G401.6 (cell line): ENCODE data around the gene MYO15A.

Source experiments
- FAIRE-seq: peaks from 2 replicates; lab custom pipeline; 2012; peaks lifted over from hg19 to GRCh38; lab: Jason Lieb, UNC

Gene MYO15A, protein sequence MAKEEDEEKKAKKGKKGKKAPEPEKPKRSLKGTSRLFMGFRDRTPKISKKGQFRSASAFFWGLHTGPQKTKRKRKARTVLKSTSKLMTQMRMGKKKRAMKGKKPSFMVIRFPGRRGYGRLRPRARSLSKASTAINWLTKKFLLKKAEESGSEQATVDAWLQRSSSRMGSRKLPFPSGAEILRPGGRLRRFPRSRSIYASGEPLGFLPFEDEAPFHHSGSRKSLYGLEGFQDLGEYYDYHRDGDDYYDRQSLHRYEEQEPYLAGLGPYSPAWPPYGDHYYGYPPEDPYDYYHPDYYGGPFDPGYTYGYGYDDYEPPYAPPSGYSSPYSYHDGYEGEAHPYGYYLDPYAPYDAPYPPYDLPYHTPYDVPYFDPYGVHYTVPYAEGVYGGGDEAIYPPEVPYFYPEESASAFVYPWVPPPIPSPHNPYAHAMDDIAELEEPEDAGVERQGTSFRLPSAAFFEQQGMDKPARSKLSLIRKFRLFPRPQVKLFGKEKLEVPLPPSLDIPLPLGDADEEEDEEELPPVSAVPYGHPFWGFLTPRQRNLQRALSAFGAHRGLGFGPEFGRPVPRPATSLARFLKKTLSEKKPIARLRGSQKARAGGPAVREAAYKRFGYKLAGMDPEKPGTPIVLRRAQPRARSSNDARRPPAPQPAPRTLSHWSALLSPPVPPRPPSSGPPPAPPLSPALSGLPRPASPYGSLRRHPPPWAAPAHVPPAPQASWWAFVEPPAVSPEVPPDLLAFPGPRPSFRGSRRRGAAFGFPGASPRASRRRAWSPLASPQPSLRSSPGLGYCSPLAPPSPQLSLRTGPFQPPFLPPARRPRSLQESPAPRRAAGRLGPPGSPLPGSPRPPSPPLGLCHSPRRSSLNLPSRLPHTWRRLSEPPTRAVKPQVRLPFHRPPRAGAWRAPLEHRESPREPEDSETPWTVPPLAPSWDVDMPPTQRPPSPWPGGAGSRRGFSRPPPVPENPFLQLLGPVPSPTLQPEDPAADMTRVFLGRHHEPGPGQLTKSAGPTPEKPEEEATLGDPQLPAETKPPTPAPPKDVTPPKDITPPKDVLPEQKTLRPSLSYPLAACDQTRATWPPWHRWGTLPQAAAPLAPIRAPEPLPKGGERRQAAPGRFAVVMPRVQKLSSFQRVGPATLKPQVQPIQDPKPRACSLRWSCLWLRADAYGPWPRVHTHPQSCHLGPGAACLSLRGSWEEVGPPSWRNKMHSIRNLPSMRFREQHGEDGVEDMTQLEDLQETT (N-terminal part only)

DNA sequence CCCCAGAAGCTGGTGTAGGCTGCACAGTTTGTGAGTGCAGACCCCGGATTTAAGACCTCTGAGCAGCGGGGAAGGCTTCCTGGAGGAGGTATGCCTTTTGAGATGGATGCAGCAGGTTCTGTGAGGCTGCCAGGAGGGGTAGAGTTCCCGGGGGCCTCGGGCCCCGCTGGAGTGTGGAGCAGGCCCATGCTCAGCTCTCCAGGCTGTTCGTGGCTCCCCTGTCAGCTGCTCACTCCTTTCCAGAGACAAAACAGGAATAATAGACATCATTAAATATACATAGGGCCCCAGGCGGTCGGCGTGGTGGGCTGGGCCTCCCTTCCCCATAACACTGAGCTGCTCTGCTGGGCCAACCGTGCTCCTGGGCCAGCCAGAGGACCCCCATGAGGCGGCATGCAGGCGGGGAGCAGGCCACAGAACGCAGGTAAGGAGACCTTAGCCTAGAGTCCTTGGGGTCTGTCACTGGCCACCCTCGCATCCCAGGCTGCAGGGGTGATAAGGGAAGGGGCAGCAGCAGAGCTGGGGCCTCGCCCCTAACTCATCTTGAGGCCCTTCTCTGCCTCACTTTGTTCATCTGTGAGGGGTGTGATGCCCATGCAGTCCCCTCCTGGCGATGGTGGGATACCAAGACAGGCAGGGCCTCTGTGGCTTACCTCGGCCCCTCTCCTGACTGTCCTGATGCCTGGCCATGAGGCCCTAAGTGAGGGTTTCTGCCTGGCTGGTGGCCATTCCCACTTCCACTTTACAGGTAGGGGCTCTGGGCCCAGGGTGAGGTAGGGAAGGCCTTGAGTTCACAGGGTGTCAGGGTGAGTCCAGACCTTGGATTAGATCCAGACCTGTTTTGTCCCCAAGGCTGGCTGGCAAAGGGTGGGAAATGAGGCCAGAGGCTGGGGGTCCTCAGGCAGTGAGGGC lies at the start of gene MYO15A:
TSS of gene MYO15A (plus strand) at position 356 of the 912 bp plus-strand sequence. CDS start 10,045 bp downstream, outside the sequence.
- FAIRE-seq = no peak

DNA sequence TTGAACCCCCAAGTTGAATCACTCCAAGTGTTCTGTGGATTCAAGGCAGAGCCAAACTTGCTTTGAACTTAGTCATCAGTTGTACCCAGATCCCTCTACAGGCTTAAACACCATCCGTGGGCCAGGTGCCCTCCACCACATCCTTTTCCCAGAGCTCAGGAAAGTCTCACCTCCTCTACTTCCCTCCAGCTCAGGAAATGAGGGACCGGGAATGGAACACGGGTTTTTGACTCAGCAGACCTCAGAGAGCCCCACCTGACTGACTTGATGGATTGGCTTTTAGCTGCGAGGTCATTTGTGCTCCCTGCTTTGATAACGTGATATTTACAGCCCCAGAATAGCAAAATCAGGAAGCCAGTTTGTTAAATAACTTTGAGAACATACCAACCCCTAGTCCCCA lies 49.3 kb upstream of the MYO15A start:
- FAIRE-seq = no peak

DNA sequence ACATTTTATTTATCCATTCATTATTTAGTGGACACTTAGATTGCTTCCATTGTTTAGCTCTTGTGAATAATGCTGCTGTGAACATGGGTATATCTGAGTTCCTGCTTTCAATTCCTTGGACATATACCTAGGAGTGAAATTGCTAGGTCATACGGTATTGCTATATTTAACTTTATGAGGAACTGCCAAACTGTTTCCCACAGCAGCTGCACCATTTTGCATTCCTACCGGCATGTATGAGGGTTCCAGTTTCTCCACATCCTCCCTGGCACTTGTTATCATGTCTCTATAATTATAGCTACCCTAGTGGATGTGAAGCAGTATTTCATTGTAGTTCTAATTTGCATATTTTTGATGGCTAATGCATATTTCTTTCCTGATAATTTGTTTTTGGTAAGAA lies 44.5 kb upstream of the MYO15A start:
- FAIRE-seq = no peak

DNA sequence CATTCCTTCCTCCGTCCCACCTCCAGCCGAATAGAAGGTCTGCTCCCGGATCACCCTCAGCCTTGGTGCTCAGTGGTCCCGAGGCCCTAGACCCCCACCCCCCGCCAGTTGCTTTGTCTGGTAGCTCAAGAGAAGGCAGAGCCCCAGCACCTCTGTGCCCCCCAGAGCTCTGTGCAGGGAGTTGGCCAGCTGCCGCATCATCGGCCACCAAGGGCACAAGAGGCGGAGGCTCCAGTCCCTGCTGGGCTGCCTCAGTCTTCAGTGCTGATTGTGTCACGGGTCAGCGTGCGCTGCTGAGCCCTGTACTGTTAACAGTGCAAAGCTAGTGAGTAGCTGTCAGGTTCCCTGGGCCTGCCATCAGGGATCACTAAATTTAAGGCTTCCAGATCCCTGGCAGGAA lies 43.0 kb upstream of the MYO15A start:
- no peak for FAIRE-seq

DNA sequence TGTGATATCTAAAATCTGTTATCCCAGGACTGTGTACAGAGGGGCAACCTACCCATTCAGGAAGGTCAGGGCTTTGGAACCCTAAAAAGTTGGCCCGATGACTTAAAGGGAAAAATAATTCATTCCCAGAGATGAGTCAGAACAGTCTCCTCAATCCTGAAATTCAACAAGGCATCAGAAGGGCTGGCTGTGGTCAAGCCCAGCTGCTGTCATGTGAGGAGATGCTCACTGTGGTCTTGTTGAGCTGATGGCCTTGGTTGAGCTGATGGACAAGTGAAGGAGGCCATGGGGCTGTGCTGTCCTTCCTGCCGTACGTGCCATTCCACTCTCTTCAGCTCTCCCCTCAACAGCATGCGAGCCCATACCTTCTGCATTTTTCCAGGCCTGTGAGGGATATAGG lies 41.7 kb upstream of the MYO15A start:
- FAIRE-seq = no peak

DNA sequence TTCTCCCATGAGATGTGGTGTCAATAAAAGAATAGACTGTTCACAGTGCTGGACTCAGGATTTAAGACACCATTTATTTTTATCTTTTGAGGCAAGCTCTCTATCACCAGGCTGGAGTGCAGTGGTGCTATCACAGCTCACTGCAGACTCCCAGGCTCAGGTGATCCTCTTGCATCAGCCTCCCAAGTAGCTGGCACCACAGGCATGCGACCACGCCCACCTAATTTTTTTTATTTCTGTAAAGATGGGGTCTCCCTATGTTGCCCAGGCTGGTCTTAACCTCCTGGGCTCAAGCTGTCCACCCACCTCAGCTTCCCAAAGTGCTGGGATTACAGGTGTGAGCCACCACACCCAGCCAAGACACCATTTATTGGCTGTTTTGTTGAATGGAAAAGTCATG lies 39.5 kb upstream of the MYO15A start:
- FAIRE-seq = no peak

DNA sequence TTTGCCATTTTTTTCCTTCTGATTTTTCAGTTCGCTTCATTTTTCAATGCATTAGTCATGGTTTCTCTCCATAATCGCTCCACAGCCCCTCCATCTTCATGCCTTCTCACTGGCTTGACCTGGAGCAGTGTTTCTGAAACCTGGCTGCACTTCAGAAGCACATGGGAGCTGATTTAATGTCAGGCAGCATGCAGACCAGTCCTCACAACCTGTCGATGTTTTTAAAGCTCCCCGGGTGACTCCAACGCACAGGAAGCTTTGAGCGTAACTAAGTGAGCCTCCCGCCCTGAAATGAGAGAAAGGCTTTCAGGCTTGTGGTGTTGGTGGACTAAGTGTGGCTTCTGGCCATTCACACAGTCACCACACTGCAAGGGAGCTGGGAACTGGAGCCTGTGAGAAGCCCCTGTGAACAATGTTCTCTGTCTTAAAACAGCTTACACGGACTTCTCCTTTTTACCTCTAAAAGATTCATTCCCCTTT lies 37.7 kb upstream of the MYO15A start:
- FAIRE-seq = no peak

DNA sequence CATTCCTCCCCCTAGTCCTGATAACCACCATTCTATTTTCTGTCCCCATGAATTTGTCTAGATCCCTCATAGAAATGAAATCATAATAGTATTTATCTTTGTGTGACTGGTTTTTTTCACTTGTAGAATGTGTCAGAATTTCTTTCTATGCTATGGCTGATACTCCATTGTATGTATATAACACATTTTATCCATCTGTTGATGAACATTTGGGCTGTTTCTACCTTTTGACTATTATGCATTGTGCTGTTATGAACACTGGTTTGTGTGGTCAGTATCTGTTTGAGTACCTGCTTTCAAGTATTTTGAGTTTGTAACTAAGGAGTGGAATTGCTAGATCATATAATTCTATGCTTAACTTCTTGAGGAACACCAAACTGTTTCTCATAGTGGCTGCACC lies 36.8 kb upstream of the MYO15A start:
- no peak for FAIRE-seq

DNA sequence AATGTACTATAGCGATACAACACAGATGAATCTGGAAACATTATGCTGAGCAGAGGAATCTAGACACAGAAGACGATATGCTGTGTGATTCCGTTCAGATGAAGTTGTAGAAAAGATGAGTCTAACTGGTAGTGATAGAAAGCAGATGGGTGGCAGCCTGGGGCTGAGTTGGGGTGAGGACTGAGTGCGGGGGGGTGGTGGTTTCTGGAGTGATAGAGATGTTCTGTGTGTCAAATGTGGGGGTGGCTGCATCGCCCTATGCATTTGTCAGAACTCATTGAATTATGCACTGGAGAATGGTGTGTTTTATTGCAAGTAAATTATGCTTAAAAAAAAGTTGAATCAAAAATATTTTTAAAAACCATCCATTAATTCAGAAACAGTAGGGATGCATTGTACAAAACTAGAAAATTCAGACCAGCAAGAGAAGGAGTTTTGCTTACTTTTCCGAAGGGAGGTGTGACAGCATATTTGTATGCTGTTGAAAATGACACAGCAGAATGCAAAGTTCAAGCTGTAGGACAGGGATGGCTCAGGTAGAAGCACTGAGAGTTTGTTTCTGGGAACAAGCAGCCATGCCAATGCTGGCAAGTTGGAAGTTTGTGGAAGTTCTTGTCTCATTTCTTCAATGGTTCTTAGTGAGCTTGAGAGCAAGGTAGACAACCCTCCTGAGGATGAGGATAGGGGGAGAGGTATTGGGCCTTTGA lies 33.8 kb upstream of the MYO15A start:
- no peak for FAIRE-seq

DNA sequence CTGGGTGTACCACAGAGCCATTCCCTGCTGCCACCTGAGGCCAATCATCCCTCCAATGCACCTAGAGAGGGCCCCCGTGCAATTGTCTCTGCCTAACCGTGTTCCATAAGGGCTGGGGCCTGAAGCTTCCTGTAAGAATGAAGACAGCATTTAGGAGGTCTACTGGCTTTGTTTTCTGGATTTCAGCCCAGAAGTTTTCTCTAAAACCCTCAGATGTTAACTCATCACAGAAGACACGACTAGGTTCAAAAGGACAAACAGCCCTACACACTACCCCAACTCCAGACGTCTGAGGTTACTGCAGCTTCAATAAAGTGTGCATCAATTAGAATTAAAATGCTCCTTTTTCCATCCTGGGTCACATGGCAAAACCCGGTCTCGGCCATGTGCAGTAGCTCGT lies 31.6 kb upstream of the MYO15A start:
- FAIRE-seq = no peak

DNA sequence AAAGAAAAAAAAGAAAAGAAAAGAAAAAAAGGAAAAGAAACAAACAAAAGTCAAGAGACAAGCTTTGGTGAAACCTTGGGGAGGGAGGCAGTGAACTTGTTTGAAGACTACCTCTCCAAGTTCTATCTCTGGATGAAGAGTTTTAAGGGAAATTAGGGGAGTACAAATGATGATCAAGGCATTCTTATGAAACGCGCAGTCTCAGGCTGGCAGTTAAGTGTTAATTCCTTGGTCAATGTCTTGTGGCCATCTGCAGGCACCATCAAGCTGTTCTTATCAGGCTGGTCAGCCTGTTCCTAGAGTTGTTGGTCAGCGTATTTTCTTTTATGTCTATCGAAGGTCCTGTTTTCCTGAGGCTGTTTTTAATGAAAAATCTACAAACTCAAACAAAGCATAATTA lies 29.0 kb upstream of the MYO15A start:
- no peak for FAIRE-seq

DNA sequence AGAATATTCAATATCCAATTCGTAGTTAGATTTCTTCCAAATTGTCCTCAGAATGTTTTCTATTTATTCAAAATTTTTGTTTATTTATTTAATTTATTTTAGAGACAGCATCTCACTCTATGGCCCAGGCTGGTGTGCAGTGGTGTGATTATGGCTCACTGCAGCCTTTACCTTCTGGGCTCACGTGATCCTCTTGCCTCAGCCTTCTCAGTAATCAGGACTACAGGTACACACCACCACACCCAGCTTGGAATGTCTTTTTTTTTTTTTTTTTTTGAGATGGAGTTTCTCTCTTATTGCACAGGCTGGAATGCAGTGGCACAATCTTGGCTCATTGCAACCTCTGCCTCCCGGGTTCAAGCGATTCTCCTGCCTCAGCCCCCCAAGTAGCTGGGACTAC lies 24.3 kb upstream of the MYO15A start:
- FAIRE-seq = no peak

DNA sequence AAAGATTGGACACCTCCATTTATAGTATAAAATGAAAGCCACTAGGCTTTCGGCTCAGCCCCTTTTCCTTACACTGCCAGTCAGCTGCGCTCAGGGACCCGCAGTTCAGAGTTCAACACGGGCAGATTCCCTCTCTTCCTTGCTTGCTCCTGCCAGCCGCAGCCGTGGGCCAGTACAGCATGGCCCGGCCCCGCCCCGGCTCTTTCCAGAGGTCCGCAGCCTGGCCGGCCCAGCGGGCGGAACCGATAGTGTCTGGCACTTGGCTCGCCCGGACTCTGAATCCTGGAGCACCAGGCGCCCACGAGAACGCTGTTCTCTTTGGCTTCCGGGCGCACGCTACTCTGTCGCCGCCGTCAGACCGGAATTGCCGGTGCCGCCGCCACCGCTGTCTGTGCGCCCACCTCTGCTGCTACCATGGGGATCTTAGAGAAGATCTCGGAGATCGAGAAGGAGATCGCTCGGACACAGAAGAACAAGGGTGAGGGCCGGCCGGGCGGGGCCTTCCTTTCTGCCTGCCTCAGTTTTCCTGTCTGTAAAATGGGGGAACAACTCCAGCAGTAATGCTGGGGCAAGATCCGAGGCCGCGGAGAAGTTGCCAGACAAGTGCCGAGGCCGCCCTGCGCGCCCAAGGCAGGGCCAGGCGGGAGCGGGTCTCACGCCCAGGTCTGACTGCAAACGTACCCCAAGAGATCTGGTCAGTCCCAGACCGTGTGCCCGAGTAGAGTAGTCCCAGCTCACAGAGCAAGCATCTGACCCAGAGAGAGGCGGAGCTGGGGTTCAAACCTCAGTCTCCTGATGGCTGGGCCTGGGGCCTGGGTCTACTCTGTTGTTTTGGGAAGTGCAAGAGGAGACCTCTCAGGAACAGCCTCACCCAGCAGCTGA lies 20.7 kb upstream of the MYO15A start, which contains the start of gene DRG2:
TSS of gene DRG2 (plus strand) at position 339 of the 882 bp plus-strand sequence. CDS start at position 415, 76 bp downstream.
- peak; percentile 85 for FAIRE-seq

DNA sequence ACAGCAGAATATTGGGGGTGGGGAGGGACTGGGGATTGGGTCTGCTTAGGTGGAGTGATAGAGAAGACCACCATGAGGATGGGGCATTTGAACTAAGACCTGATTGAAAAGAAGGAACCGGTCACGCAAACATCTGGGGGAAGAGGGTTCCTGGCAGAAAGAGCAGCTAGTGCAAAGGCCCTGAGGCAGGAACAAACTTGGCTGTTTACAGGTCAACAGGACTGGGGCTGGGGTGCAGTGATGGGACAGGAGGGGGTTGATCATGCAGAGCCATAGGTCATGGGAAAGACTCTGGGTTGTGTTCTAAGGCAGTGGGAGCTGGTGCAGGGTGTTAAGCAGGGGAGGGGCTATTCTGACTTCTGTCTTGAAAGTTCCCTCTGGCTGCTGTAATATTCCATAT lies 18.9 kb upstream of the MYO15A start:
- no peak for FAIRE-seq

DNA sequence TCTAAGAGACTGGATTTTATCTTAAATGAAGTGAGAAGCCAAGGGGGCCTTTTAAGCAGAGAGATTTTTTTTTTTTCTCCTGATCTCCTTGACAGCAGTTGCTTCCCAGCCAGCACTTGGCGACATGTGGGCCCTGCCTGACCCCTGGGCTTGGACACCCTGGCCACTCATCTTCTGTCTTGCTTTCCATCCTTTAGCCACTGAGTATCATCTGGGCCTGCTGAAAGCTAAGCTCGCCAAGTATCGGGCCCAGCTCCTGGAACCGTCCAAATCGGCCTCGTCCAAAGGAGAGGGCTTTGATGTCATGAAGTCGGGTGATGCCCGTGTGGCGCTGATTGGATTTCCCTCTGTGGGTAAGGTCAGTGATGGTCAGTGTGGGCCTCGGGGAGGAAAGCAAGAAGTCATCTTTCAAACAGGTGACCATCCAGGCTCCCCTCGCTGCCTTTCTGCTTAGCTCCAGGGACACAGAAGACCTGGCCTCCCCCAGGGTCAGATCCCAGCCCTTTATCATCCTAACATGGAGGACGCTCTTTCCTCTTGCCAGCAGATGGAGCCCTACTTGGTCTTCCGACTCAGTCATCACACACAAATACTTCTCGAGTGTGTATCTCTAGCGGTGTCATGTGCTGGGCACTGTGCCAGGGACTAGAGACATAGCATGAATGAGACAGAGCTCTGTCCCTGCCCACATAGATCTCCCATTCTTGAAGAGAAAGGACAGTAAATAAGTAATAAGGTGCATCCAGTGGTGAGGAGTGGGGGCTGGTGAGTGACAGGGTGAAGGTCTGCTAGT lies 14.7 kb upstream of the MYO15A start:
- no peak for FAIRE-seq

DNA sequence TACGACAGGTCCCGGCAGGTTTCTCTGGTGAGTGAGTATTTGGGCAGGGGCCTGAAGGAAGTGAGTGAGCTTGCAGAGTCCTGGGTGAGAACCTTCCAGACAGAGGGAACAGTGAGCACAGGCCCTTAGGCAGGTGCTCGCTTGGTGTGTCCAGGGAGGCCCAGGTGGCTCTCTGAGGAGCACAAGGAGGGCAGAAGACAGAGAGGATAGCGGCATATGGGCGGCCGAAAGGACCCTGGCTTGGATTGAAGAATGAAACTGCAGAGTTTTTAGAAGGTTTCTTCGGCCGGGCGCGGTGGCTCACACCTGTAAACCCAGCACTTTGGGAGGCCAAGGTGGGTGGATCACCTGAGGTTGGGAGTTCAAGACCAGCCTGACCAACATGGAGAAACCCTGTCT lies 14.1 kb upstream of the MYO15A start:
- no peak for FAIRE-seq

DNA sequence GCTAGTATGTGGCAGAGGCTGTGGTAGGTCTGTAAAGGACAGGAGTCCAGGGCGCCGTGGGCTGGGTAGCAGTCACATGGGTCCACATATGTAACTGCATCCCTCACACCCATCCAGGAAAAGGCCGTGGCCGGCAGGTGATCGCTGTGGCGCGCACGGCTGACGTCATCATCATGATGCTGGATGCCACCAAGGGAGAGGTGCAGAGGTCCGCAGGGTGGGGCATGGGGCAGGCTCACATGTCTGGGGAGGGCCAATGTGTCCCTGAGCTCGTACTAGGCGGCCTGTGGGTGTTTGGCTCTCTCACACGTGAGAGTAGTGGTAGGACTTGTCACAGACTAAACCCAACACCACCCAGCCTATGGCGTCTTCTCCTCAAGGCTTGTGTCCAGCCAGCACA lies 9.0 kb upstream of the MYO15A start:
- no peak for FAIRE-seq

DNA sequence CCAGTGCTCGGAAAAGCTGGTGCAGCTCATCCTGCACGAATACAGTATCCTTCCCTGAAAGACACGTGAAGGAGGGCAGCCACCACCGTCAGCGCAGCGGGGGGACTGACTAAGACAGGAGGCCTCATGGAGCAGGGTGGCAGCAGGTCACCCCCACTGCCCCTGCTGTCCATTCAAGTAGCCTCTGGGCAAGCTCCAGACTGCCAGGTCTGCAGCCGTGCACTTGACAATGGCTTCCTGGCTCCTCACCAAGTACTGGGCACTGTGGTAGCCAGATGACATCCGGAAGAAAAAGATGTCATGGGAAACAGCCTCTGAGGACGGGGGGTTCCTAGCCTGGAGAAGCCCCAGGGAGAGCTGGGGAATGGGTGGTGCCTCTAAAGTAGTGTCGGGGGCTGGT lies 7.9 kb upstream of the MYO15A start:
- FAIRE-seq = no peak

DNA sequence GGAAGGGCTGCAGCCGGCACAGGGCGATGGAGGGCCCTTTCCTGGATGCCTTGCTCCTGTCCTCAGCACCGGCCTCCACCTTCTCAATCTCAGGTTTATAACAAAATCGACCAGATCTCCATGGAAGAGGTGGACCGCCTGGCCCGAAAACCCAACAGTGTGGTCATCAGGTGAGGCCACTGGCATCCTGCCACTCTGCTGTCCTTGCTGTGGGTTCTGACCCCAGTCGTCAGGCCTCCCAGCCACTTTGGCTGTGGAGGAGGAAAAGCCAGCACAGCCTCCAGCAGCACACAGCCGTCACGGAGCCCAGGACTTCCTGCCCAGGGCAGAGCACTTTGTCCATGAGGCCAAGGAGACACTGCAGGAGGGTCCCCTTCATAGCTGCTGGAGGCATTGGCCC lies 6.7 kb upstream of the MYO15A start:
- no peak for FAIRE-seq
